OCI-LY3 (cell line): ENCODE measurements around the gene CEP131.

ENCODE experiments used
- CTCF ChIP-seq: fragments of 200-600, 300-600 bp; sonication (generic); IDR thresholded peaks from 2 replicates; pipeline ENCODE4 v1.5.1; 2014; ENCODE audit warnings: antibody characterized with exemption, low read length, low read depth
- EZH2phosphoT487 ChIP-seq: fragments of 200-600 bp; shearing (Covaris generic); IDR thresholded peaks from 2 replicates; pipeline ENCODE4 v1.6.1; 2018; ENCODE audit warnings: antibody characterized with exemption, mixed run types, low read depth

GRCh38 chr17:81218991-81219390 lies 3.8 kb downstream of the CEP131 start:
- TF ChIP-seq CTCF (no peak), EZH2phosphoT487 (no peak)
